Breast epithelium (tissue), 3 donors: ENCODE measurements around the gene CTIF.

Source experiments
- POLR2AphosphoS5 ChIP-seq, 3 donors: sonication (generic); formaldehyde crosslinking; IDR thresholded peaks; one replicate each; pipeline ENCODE4 v1.6.1; 2017; ENCODE audit warnings: antibody characterized with exemption in 3 of 3
- TF ChIP-seq, protein P1 (sequence below), 3 donors: fragments of 450-650 bp; IDR thresholded peaks; one replicate each; pipeline ENCODE4 v1.5.1; 2016 to 2017; ENCODE audit warnings: antibody characterized with exemption in 3 of 3, mild to moderate bottlenecking in 3 of 3, moderate library complexity in 3 of 3

DNA sequence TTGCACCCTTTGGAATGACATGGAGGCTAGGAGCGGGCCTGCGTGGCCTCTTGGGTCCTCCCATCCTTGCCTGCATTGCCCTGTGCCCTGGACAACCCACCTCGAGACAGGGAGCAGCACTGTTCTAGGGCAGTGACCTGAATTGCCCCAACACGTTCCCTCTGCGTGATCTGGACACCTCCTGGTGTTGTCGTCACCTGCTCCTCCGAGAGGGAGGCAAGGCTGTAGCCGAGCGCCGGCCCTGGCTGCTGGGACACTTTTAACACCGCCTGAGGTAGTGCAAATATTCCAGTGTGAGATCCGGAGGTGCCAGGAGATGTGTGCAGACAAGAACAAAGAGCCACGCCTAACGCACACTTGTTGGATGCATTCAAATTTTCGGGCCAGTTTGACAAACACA, 280.4 kb downstream of the CTIF start:
- TF ChIP-seq, protein P1, sequence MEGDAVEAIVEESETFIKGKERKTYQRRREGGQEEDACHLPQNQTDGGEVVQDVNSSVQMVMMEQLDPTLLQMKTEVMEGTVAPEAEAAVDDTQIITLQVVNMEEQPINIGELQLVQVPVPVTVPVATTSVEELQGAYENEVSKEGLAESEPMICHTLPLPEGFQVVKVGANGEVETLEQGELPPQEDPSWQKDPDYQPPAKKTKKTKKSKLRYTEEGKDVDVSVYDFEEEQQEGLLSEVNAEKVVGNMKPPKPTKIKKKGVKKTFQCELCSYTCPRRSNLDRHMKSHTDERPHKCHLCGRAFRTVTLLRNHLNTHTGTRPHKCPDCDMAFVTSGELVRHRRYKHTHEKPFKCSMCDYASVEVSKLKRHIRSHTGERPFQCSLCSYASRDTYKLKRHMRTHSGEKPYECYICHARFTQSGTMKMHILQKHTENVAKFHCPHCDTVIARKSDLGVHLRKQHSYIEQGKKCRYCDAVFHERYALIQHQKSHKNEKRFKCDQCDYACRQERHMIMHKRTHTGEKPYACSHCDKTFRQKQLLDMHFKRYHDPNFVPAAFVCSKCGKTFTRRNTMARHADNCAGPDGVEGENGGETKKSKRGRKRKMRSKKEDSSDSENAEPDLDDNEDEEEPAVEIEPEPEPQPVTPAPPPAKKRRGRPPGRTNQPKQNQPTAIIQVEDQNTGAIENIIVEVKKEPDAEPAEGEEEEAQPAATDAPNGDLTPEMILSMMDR (IDR thresholded peaks at IDR 0.05), result no peak
- TF ChIP-seq POLR2AphosphoS5 (IDR thresholded peaks at IDR 0.05), result no peak
